ENCODE data around the gene ADAM17. TPM values are rescaled to one million over a fixed set of nuclear protein-coding genes. Genes with fewer than 3 reads are reported as not detected.

The ADAM17 gene
- polyA plus RNA-seq (2011; rRNA removed) (12.6 and 14.0 TPM in 2 replicates), polyA minus RNA-seq (2011; rRNA and poly(A)+ RNA removed) (15.4 and 22.2 TPM in 2 replicates)

GRCh38 chr2:9555297-9556120 is at the start of gene ADAM17:
Gene ADAM17, minus strand, starts transcription at chr2:9555830. Its CDS starts 225 bp downstream, at chr2:9555605.
- H3K27me3 ChIP-seq (ENCODE audit: control insufficient read depth, insufficient read depth, low read length) = no peaks in the 10 kb centered on the region
- ChIA-PET CTCF (interaction anchor here (0.5 to 2.3 kb wide), 17 partner anchors 9 to 543 kb away, joined by 3 to 17 read pairs (median 4); partner anchors contain the start of gene YWHAQ), POLR2A (interaction anchor here (0.6 to 2.3 kb wide), 18 partner anchors 10 to 376 kb away, joined by 3 to 29 read pairs (median 4); partner anchors contain the start of genes CPSF3, ITGB1BP1 and YWHAQ)
- TF ChIP-seq CTCF (IDR thresholded peaks at IDR 0.05; ENCODE audit: low read depth, low read length) = peak; percentile 65
- H3K9me3 ChIP-seq (ENCODE audit: control insufficient read depth, insufficient read depth, low read length) = no peaks in the 10 kb centered on the region; the same call in 1 of the 2 replicates
- peak within 1 kb of the TSS; percentile 98 for H3K4me3 ChIP-seq (ENCODE audit: low read depth, low read length)
- peak within 1 kb of the TSS; percentile 97 for H3K27ac ChIP-seq (ENCODE audit: low read depth, low read length)
- peak; percentile 85 for DNase-seq (ENCODE audit: low read depth, low spot score)

GRCh38 chr2:9602412-9602811 is 46.8 kb upstream of the ADAM17 start:
- POLR2A ChIA-PET = interaction anchor here (1.4 kb wide), 1 partner anchor 28 kb away, joined by 3 read pairs; the partner anchor contains the start of gene YWHAQ
- Histone ChIP-seq H3K27ac (ENCODE audit: low read depth, low read length) (no peak overlapping the region), H3K9me3 (ENCODE audit: control insufficient read depth, insufficient read depth, low read length) (peaks cover 6% of the 10 kb centered on the region), H3K27me3 (ENCODE audit: control insufficient read depth, insufficient read depth, low read length) (no peaks in the 10 kb centered on the region), H3K4me3 (ENCODE audit: low read depth, low read length) (no peak overlapping the region)
- no peak for TF ChIP-seq CTCF (IDR thresholded peaks at IDR 0.05; ENCODE audit: low read depth, low read length)
- DNase-seq (ENCODE audit: low read depth, low spot score) = no peak
- CTCF ChIA-PET = no interaction called here

- Histone ChIP-seq H3K27me3 (ENCODE audit: control insufficient read depth, insufficient read depth, low read length) (no peaks in the 10 kb centered on the region), H3K4me3 (ENCODE audit: low read depth, low read length) (no peak overlapping the region), H3K9me3 (ENCODE audit: control insufficient read depth, insufficient read depth, low read length) (peaks cover 6% of the 10 kb centered on the region), H3K27ac (ENCODE audit: low read depth, low read length) (no peak overlapping the region)
- DNase-seq (ENCODE audit: low read depth, low spot score) = no peak
- no peak for TF ChIP-seq CTCF (IDR thresholded peaks at IDR 0.05; ENCODE audit: low read depth, low read length)
- ChIA-PET POLR2A (no interaction called here), CTCF (no interaction called here)
Measured at GRCh38 chr2:9601397-9601796, 45.8 kb upstream of the ADAM17 start.

GRCh38 chr2:9599430-9599829 is 43.8 kb upstream of the ADAM17 start:
- POLR2A ChIA-PET = interaction anchor here (0.6 kb wide), 1 partner anchor 9 kb away, joined by 8 read pairs; no protein-coding TSS in a partner anchor
- no peak overlapping the region for H3K27ac ChIP-seq (ENCODE audit: low read depth, low read length)
- H3K27me3 ChIP-seq (ENCODE audit: control insufficient read depth, insufficient read depth, low read length) = no peaks in the 10 kb centered on the region
- H3K9me3 ChIP-seq (ENCODE audit: control insufficient read depth, insufficient read depth, low read length) = peaks cover 6% of the 10 kb centered on the region
- no peak for DNase-seq (ENCODE audit: low read depth, low spot score)
- CTCF ChIA-PET = interaction anchor here (0.6 to 1.7 kb wide), 2 partner anchors 16 to 171 kb away, joined by 3 to 7 read pairs; no protein-coding TSS in a partner anchor
- no peak overlapping the region for H3K4me3 ChIP-seq (ENCODE audit: low read depth, low read length)
- TF ChIP-seq CTCF (IDR thresholded peaks at IDR 0.05; ENCODE audit: low read depth, low read length) = no peak

All from AG04450 (cell line).